Lung (tissue), 12 donors: ENCODE results near the gene TTC17. TPM values are rescaled to one million over a fixed set of nuclear protein-coding genes. Genes with fewer than 3 reads are reported as not detected.

Experiments used
- ATAC-seq: fragments of 200-7000 bp; cut with Tn5 transposase; one replicate; pipeline ENCODE4 v1.9.1; 2020; ENCODE audit warnings: moderate number of reproducible peaks; ENCODE audit not compliant: insufficient read depth, low FRiP score
- DNase-seq, 3 donors: peaks; one replicate each; pipeline ENCODE4 v3.0.0-alpha.2; 2013 to 2017
- H3K27ac ChIP-seq, 2 donors: one replicate each; pipeline ENCODE4 v1.5.1; 2013; ENCODE audit warnings: mild to moderate bottlenecking in 2 of 2, moderate library complexity in 2 of 2, control low read depth in 1 of 2, inconsistent platforms in 1 of 2, low read depth in 1 of 2, low read length in 1 of 2
- H3K27me3 ChIP-seq, 3 donors: one replicate each; pipeline ENCODE4 v1.5.1; 2013; ENCODE audit warnings: low read length in 2 of 3; ENCODE audit not compliant: control insufficient read depth in 3 of 3, insufficient read depth in 3 of 3
- H3K36me3 ChIP-seq, 4 donors: one replicate each; pipeline ENCODE4 v1.5.1; 2013; ENCODE audit warnings: low read length in 4 of 4, mild to moderate bottlenecking in 1 of 4, moderate library complexity in 1 of 4; ENCODE audit not compliant: control insufficient read depth in 4 of 4, insufficient read depth in 4 of 4
- H3K4me1 ChIP-seq, 5 donors: one replicate each; pipeline ENCODE4 v1.5.1; 2013; ENCODE audit warnings: low read length in 5 of 5, mild to moderate bottlenecking in 2 of 5, moderate library complexity in 1 of 5; ENCODE audit not compliant: control insufficient read depth in 5 of 5, insufficient read depth in 5 of 5
- H3K4me3 ChIP-seq: one replicate; pipeline ENCODE4 v1.5.1; 2013; ENCODE audit warnings: mild to moderate bottlenecking, control low read depth, moderate library complexity
- H3K9ac ChIP-seq, 2 donors: one replicate each; pipeline ENCODE4 v1.5.1; 2013; ENCODE audit warnings: low read length in 2 of 2, control low read depth in 1 of 2; ENCODE audit not compliant: insufficient read depth in 1 of 2
- H3K9me3 ChIP-seq, 4 donors: one replicate each; pipeline ENCODE4 v1.5.1; 2013; ENCODE audit warnings: low read length in 3 of 4, mild to moderate bottlenecking in 1 of 4, moderate library complexity in 1 of 4; ENCODE audit not compliant: control insufficient read depth in 4 of 4, insufficient read depth in 3 of 4
- WGBS, 2 donors: extraction: QIAGEN DNeasy Blood & Tissue Kit; methylation state at CpG; one replicate each; pipeline ENCODE4 v1.1.7; 2013; 5-methylcytosine and 5-hydroxymethylcytosine counted together
- polyA plus RNA-seq, 2 donors: library from polyadenylated mRNA; stranded (reverse); fragments of 200-250 nt; gene quantifications; one replicate each; pipeline ENCODE4 v1.2.1, GENCODE V29; 2013
- total RNA-seq, 2 donors: library from RNA; depleted of rRNA in 1 of 2; stranded (reverse); fragments of >200 nt in 1 of 2; gene quantifications; one replicate each; pipeline ENCODE4 v1.2.1, GENCODE V29; 2014 to 2021
- TF ChIP-seq, protein P1 (sequence below): IDR thresholded peaks from 2 replicates; pipeline ENCODE4 v1.5.1; 2012; ENCODE audit warnings: mild to moderate bottlenecking; ENCODE audit errors: control extremely low read depth, extremely low read depth
- donor health status: control.
- donor health status: control.
- donor health status: Bipolar disorder and iron deficiency.
- donor health status: healthy.
- donor health status: DM: yes; HTN: yes; CAD: no.

TTC17 gene
- total and polyA plus RNA-seq, 4 donors: 30.7 to 218 (median 55.5) TPM

DNA sequence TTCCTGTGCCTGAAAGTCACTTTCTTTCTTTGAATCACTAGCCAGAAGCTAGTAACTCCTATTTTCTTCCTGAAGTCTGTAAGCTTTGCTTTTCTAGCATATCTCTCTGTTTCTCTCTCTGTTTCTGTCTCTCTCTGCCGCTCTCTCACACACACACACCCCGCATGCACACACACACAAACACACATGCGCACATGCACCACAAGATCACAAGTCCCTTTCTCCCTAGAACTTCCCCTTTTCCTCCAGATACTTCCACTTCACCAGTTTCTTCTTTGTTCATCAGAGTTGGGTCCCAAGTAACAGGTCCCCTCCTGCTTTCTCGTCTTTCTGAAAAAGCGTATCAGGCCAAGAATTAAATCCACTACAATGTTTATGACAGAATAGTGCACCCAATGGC, 173.3 kb downstream of the TTC17 start:
- Histone ChIP-seq H3K9ac (no peak overlapping the region), H3K9me3 (no peaks in the 10 kb centered on the region), H3K4me3 (no peak overlapping the region), H3K27me3 (peaks cover 0 to 5% (median 3%) of the 10 kb centered on the region in 3 donors), H3K4me1 (no peaks in the 10 kb centered on the region), H3K36me3 (no peaks in the 10 kb centered on the region), H3K27ac (no peak overlapping the region)
- TF ChIP-seq, protein P1, sequence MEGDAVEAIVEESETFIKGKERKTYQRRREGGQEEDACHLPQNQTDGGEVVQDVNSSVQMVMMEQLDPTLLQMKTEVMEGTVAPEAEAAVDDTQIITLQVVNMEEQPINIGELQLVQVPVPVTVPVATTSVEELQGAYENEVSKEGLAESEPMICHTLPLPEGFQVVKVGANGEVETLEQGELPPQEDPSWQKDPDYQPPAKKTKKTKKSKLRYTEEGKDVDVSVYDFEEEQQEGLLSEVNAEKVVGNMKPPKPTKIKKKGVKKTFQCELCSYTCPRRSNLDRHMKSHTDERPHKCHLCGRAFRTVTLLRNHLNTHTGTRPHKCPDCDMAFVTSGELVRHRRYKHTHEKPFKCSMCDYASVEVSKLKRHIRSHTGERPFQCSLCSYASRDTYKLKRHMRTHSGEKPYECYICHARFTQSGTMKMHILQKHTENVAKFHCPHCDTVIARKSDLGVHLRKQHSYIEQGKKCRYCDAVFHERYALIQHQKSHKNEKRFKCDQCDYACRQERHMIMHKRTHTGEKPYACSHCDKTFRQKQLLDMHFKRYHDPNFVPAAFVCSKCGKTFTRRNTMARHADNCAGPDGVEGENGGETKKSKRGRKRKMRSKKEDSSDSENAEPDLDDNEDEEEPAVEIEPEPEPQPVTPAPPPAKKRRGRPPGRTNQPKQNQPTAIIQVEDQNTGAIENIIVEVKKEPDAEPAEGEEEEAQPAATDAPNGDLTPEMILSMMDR: no peak
- DNase-seq: no peak
- no peak for ATAC-seq
- 92 to 93% methylated on average over 5 of the region's 5 CpGs for whole genome bisulfite sequencing, 2 donors

DNA sequence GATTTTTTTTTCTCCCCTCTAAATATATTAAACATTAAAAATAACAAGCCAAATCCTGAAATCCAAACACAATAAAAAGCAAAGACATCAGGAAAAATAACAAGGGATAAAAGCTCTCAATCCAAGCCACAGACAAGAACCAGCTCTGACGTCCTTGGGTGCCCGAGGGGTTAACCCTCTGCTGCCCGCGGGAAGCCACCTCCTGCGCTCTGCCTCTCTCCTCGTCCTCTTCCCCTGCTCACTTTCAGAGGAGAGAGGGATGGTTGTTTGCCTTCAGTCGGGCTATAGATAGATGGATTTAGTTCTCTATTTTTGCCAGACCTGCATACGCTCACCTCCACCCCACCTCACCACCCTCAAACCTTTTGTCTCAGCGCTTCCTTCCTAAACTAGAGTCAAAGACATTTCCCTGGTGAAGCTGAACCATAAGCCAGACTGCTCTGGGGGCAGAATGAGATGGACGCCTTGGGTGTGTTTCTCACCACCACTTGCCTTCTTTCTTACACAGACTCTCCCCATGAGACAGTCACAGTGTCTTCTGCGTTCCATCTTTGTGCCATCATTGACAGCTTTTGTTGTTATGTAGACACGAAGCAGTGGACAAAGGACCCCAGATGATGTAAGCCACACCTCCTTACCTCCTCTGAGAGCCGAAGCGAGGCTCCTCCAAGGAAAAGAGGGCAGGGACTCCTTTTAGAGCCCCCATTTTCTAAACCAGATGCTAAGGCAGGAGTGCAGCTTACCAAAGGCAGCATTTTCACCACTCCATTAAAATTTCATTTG, 179.3 kb downstream of the TTC17 start:
- no peak for DNase-seq
- H3K4me1 ChIP-seq: no peaks in the 10 kb centered on the region
- H3K27ac ChIP-seq: no peak overlapping the region
- ATAC-seq: no peak
- H3K36me3 ChIP-seq: no peaks in the 10 kb centered on the region
- H3K9me3 ChIP-seq: peaks cover 0 to 5% (median 5%) of the 10 kb centered on the region in 4 donors
- no peak overlapping the region for H3K4me3 ChIP-seq
- peaks cover 0 to 3% (median 2%) of the 10 kb centered on the region in 3 donors for H3K27me3 ChIP-seq
- TF ChIP-seq, protein P1: no peak
- H3K9ac ChIP-seq: no peak overlapping the region
- 15 to 24% methylated on average over 14 of the region's 14 CpGs for WGBS, 2 donors

DNA sequence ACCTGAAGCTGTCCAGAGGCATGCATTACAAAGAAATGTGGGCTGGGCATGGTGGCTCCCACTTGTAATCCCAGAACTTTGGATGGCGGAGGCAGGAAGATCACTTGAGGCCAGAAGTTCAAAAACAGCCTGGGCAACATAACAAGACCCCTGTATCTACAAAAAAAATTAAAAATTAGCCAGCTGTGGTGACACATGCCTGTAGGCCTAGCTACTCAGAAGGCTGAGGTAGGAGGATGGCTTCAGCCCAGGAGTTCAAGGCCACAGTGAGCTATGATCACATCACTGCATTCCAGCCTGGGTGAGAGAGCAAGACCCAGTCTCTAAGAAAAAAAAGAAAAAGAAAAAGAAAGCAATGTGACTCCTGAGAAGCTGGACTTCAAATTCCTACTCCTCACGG, 183.3 kb downstream of the TTC17 start:
- 88 to 94% methylated on average over 2 of the region's 2 CpGs for WGBS, 2 donors
- Histone ChIP-seq H3K9ac (no peak overlapping the region), H3K36me3 (no peaks in the 10 kb centered on the region), H3K4me1 (peaks cover 0 to 1% (median 0%) of the 10 kb centered on the region in 5 donors), H3K4me3 (no peak overlapping the region), H3K9me3 (peaks cover 0 to 13% (median 5%) of the 10 kb centered on the region in 4 donors), H3K27me3 (peaks cover 6 to 8% (median 7%) of the 10 kb centered on the region in 3 donors), H3K27ac (no peak overlapping the region)
- no peak for ATAC-seq
- DNase-seq: no peak
- TF ChIP-seq, protein P1: no peak
